GM21526 (cell line): Measurements from ENCODE around the gene IL19.
"Not testable (repeated sequence)": the region's sequence is repeated elsewhere in the genome, so short reads cannot be mapped to it uniquely, and the experiment has no call there.

Experiments
- ATAC-seq: cut with Tn5 transposase; IDR thresholded peaks from one replicate; pipeline ENCODE4 v1.9.1; 2021; ENCODE audit warnings: moderate library complexity; ENCODE audit not compliant: unreplicated experiment, low FRiP score

The IL19 gene

GRCh38 chr1:206772243-206772937, 1.8 kb downstream of the IL19 start, which contains the start of gene IL10:
Gene IL10, minus strand, starts transcription at chr1:206772494. Its CDS starts 59 bp downstream, at chr1:206772435.
- no peak for ATAC-seq

GRCh38 chr1:206774093-206774492, 3.5 kb downstream of the IL19 start:
- ATAC-seq: no peak

GRCh38 chr1:206776229-206776628, 5.7 kb downstream of the IL19 start:
- ATAC-seq: no peak

- no peak for ATAC-seq
Measured at GRCh38 chr1:206778031-206778430, 7.5 kb downstream of the IL19 start.

GRCh38 chr1:206778911-206779310, 8.3 kb downstream of the IL19 start:
- not testable (repeated sequence) for ATAC-seq

- no peak for ATAC-seq
Measured at GRCh38 chr1:206779638-206780037, 9.1 kb downstream of the IL19 start.

- ATAC-seq: peak; percentile 35
Measured at GRCh38 chr1:206782448-206782847, 11.9 kb downstream of the IL19 start.

- no peak for ATAC-seq
Measured at GRCh38 chr1:206783506-206783905, 12.9 kb downstream of the IL19 start.

- ATAC-seq: peak; percentile 71
Measured at GRCh38 chr1:206784471-206784903, 13.9 kb downstream of the IL19 start.

- ATAC-seq: no peak
Measured at GRCh38 chr1:206785182-206785765, 14.7 kb downstream of the IL19 start.

- ATAC-seq: no peak
Measured at GRCh38 chr1:206786212-206786886, 15.8 kb downstream of the IL19 start.

- no peak for ATAC-seq
Measured at GRCh38 chr1:206787891-206788290, 17.3 kb downstream of the IL19 start.

GRCh38 chr1:206788487-206789050, 18.0 kb downstream of the IL19 start:
- no peak for ATAC-seq

GRCh38 chr1:206790502-206791250, 20.1 kb downstream of the IL19 start:
- no peak for ATAC-seq

GRCh38 chr1:206792939-206793607, 22.5 kb downstream of the IL19 start:
- ATAC-seq: no peak

GRCh38 chr1:206793620-206794019, 23.0 kb downstream of the IL19 start:
- ATAC-seq: no peak

- ATAC-seq: no peak
Measured at GRCh38 chr1:206794294-206794908, 23.8 kb downstream of the IL19 start.

GRCh38 chr1:206796116-206796515, 25.5 kb downstream of the IL19 start:
- no peak for ATAC-seq

- no peak for ATAC-seq
Measured at GRCh38 chr1:206796981-206797402, 26.4 kb downstream of the IL19 start.
